ENCODE data around the gene HTR3A. TPM values are rescaled to one million over a fixed set of nuclear protein-coding genes. Genes with fewer than 3 reads are reported as not detected.

HTR3A gene
- total RNA-seq, 1 donor from 2014 or later: not detected

GRCh38 chr11:114019574-114019973 lies 44.7 kb downstream of the HTR3A start:
- Mint-ChIP-seq H3K4me3 (ENCODE audit: unreplicated experiment) (no peak overlapping the region), H3K36me3 (ENCODE audit: low read depth, unreplicated experiment) (no peaks in the 10 kb centered on the region), H3K27me3 (ENCODE audit: unreplicated experiment) (no peaks in the 10 kb centered on the region), H3K27ac (ENCODE audit: unreplicated experiment) (no peak overlapping the region), H3K9me3 (ENCODE audit: unreplicated experiment) (no peaks in the 10 kb centered on the region), H3K4me1 (ENCODE audit: unreplicated experiment) (no peaks in the 10 kb centered on the region)
- DNase-seq (ENCODE audit: low spot score): no peak
- no peak for TF ChIP-seq CTCF (IDR thresholded peaks at IDR 0.05; ENCODE audit: unreplicated experiment)

- no peak for TF ChIP-seq CTCF (IDR thresholded peaks at IDR 0.05; ENCODE audit: unreplicated experiment)
- Mint-ChIP-seq H3K4me1 (ENCODE audit: unreplicated experiment) (no peaks in the 10 kb centered on the region), H3K36me3 (ENCODE audit: low read depth, unreplicated experiment) (no peaks in the 10 kb centered on the region), H3K27ac (ENCODE audit: unreplicated experiment) (no peak overlapping the region), H3K27me3 (ENCODE audit: unreplicated experiment) (peaks cover 1% of the 10 kb centered on the region), H3K4me3 (ENCODE audit: unreplicated experiment) (no peak overlapping the region), H3K9me3 (ENCODE audit: unreplicated experiment) (no peaks in the 10 kb centered on the region)
- no peak for DNase-seq (ENCODE audit: low spot score)
Measured at GRCh38 chr11:114025329-114025907, 50.5 kb downstream of the HTR3A start.

GRCh38 chr11:114026355-114026754 lies 51.4 kb downstream of the HTR3A start:
- H3K27ac Mint-ChIP-seq (ENCODE audit: unreplicated experiment): no peak overlapping the region
- no peak for DNase-seq (ENCODE audit: low spot score)

GRCh38 chr11:114027391-114027790 lies 52.5 kb downstream of the HTR3A start:
- no peak for TF ChIP-seq CTCF (IDR thresholded peaks at IDR 0.05; ENCODE audit: unreplicated experiment)
- Mint-ChIP-seq H3K27ac (ENCODE audit: unreplicated experiment) (no peak overlapping the region), H3K36me3 (ENCODE audit: low read depth, unreplicated experiment) (no peaks in the 10 kb centered on the region), H3K9me3 (ENCODE audit: unreplicated experiment) (no peaks in the 10 kb centered on the region), H3K4me1 (ENCODE audit: unreplicated experiment) (no peaks in the 10 kb centered on the region), H3K4me3 (ENCODE audit: unreplicated experiment) (no peak overlapping the region), H3K27me3 (ENCODE audit: unreplicated experiment) (peaks cover 1% of the 10 kb centered on the region)
- DNase-seq (ENCODE audit: low spot score): no peak

More at GRCh38 chr11:114026355-114026754, 51.4 kb downstream of the HTR3A start:
- peaks cover 1% of the 10 kb centered on the region for H3K27me3 Mint-ChIP-seq (ENCODE audit: unreplicated experiment)
- H3K36me3 Mint-ChIP-seq (ENCODE audit: low read depth, unreplicated experiment): no peaks in the 10 kb centered on the region
- TF ChIP-seq CTCF (IDR thresholded peaks at IDR 0.05; ENCODE audit: unreplicated experiment): no peak
- no peaks in the 10 kb centered on the region for H3K9me3 Mint-ChIP-seq (ENCODE audit: unreplicated experiment)
- no peak overlapping the region for H3K4me3 Mint-ChIP-seq (ENCODE audit: unreplicated experiment)
- no peaks in the 10 kb centered on the region for H3K4me1 Mint-ChIP-seq (ENCODE audit: unreplicated experiment)

GRCh38 chr11:114027926-114028325 lies 53.0 kb downstream of the HTR3A start:
- DNase-seq (ENCODE audit: low spot score): no peak
- no peak for TF ChIP-seq CTCF (IDR thresholded peaks at IDR 0.05; ENCODE audit: unreplicated experiment)
- Mint-ChIP-seq H3K36me3 (ENCODE audit: low read depth, unreplicated experiment) (no peaks in the 10 kb centered on the region), H3K4me3 (ENCODE audit: unreplicated experiment) (no peak overlapping the region), H3K9me3 (ENCODE audit: unreplicated experiment) (no peaks in the 10 kb centered on the region), H3K4me1 (ENCODE audit: unreplicated experiment) (no peaks in the 10 kb centered on the region), H3K27me3 (ENCODE audit: unreplicated experiment) (peaks cover 1% of the 10 kb centered on the region), H3K27ac (ENCODE audit: unreplicated experiment) (no peak overlapping the region)
